Adipocyte (in vitro differentiated cells): ENCODE data around the gene MND1.
"Not testable (repeated sequence)": the region's sequence is repeated elsewhere in the genome, so short reads cannot be mapped to it uniquely, and the experiment has no call there.

Experiments
- DNase-seq: peaks from one replicate; pipeline ENCODE4 v3.0.0-alpha.2; 2015; ENCODE audit warnings: low read depth
- H3K27me3 ChIP-seq: replicated peaks from 2 replicates; pipeline ENCODE4 v1.7.0; 2013; ENCODE audit warnings: mild to moderate bottlenecking, low read length, moderate library complexity; ENCODE audit not compliant: control insufficient read depth, insufficient read depth
- H3K36me3 ChIP-seq: 2 replicates; pipeline ENCODE4 v1.7.0; 2013; ENCODE audit warnings: low read length, mild to moderate bottlenecking, moderate library complexity; ENCODE audit not compliant: control insufficient read depth, insufficient read depth, severe bottlenecking
- H3K4me1 ChIP-seq: 2 replicates; pipeline ENCODE4 v1.7.0; 2013; ENCODE audit warnings: mild to moderate bottlenecking, low read length, moderate library complexity; ENCODE audit not compliant: control insufficient read depth, insufficient read depth
- H3K4me3 ChIP-seq: 2 replicates; pipeline ENCODE4 v1.7.0; 2013; ENCODE audit warnings: mild to moderate bottlenecking, low read length, moderate library complexity
- H3K9ac ChIP-seq: 2 replicates; pipeline ENCODE4 v1.7.0; 2013; ENCODE audit warnings: mild to moderate bottlenecking, low read length, moderate library complexity
- H3K9me3 ChIP-seq: 2 replicates; pipeline ENCODE4 v1.7.0; 2013; ENCODE audit warnings: mild to moderate bottlenecking, low read length, moderate library complexity; ENCODE audit not compliant: control insufficient read depth

Gene MND1

DNA sequence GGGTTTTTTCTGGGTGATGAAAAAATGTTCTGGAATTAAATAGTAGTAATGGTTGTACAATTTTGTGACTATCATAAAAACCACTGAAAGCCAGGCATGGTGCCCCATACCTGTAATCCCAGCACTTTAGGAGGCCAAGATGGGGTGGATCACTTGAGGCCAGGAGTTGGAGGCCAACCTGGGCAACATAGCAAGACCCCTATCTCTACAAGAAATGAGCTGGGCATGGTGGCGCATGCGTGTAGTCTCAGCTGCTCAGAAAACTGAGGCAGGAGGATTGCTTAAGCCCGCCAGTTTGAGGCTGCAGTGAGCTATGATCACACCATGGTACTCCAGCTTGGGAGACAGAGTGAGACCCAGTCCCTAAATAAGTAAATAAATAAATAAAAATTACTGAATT is 63.4 kb downstream of the MND1 start:
- Histone ChIP-seq H3K4me3 (no peak overlapping the region), H3K9ac (no peak overlapping the region), H3K36me3 (no peaks in the 10 kb centered on the region), H3K27me3 (no peaks in the 10 kb centered on the region), H3K4me1 (peaks cover 14% of the 10 kb centered on the region), H3K9me3 (no peaks in the 10 kb centered on the region)
- no peak for DNase-seq

DNA sequence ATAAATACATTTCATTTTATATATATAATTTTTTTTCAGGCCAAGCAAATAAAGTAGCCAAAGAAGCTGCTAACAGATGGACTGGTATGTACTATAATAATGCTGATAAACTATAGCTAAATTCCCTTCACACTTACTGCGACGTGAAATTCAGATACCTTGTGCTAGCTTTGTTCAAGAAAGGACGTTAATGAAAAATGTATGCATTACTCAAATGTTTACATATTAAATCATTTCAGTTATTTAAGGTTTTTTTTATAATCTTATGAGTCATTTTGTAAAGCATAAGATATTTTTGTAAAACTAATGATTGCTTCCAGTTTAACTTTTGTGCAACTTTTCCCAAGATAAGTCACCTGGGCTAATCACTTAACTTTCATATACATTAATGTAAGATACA is 64.4 kb downstream of the MND1 start:
- Histone ChIP-seq H3K27me3 (no peaks in the 10 kb centered on the region), H3K9ac (no peak overlapping the region), H3K4me3 (no peak overlapping the region), H3K4me1 (peaks cover 16% of the 10 kb centered on the region), H3K36me3 (no peaks in the 10 kb centered on the region), H3K9me3 (no peaks in the 10 kb centered on the region)
- DNase-seq: no peak

DNA sequence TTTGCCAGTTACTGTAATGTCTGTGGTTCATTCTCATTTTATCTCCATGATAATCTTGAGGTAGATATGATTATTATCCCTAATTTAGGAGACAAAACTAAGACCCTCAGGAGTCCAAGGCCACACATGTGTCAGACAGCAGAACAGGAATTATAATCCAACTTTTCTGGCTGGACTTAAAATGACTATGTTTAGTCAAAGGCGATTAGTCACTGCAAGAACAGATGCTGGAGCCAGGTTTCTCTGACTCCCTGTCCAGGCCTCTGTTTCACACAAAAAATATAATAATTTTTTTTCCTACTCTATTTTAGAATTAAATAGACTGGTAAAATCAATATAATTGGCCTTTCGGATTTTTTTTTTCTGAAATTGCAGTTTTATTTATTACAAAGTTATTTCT is 64.9 kb downstream of the MND1 start:
- Histone ChIP-seq H3K9ac (no peak overlapping the region), H3K4me1 (peaks cover 17% of the 10 kb centered on the region), H3K4me3 (no peak overlapping the region), H3K9me3 (no peaks in the 10 kb centered on the region), H3K27me3 (no peaks in the 10 kb centered on the region), H3K36me3 (no peaks in the 10 kb centered on the region)
- DNase-seq: peak; percentile 65

DNA sequence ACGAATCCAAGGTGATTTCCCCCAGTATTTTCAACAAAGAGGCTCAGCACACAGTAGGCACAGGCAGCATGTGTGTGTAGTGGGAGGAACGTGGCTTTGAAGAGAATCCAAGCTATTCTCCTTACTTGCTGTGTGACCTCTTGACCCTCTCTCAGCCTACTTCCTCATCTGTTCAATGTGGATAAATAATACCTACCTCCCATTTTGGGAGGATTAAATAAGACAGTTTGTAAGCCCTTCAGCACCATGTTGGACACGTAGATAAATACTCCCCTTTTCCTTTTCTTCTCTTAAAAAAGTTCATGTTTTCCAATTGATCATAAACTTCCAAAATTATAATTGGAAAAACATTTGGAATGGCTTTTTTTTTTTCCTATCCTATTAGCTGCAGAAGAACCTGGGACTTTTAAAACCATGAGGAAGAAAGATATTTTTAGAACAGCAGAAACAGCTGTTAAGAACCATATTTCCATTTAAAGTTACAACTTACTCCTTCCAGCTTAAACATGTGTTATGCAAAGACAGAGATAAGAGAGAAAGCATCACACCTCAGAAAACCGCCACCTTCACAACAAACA is 65.5 kb downstream of the MND1 start:
- no peaks in the 10 kb centered on the region for H3K36me3 ChIP-seq
- no peaks in the 10 kb centered on the region for H3K9me3 ChIP-seq
- H3K4me1 ChIP-seq: peaks cover 17% of the 10 kb centered on the region
- DNase-seq: no peak
- no peaks in the 10 kb centered on the region for H3K27me3 ChIP-seq
- H3K9ac ChIP-seq: no peak overlapping the region
- H3K4me3 ChIP-seq: no peak overlapping the region

DNA sequence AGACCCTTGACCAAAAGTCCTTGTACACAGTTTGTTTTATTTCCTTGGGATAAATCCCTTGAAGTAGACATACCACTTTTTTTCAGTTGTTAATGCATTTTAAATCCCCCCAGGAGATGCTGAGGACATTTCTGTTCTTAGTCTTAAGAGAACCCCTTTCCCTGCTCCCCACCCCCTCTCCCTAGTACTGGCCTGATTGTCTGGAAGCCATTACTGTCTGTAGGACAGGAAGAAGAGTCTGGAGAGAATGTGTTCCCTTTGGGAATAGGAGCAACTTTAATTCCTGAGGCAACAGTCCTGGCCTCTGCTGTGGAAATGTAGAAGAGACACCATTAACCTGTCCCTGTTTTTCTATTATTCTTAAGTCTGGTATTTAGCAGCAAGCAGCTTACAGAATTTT is 69.4 kb downstream of the MND1 start:
- DNase-seq: no peak
- Histone ChIP-seq H3K27me3 (no peaks in the 10 kb centered on the region), H3K4me3 (no peak overlapping the region), H3K9ac (no peak overlapping the region), H3K36me3 (no peaks in the 10 kb centered on the region), H3K9me3 (no peaks in the 10 kb centered on the region), H3K4me1 (peaks cover 17% of the 10 kb centered on the region)

DNA sequence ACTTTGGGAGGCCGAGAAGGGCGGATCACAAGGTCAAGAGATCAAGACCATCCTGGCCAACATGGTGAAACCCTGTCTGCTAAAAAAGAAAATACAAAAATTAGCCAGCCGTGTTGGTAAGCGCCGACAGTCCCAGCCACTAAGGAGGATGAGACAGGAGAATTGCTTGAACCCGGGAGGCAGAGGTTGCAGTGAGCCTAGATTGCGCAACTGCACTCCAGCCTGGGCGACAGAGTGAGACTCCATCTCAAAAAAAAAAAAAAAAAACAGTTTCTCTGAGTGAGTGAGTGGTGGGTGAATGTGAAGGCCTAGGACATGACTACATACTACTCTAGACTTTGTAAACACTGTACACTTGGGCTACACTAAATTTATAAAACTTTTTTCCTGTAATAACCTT is 72.0 kb downstream of the MND1 start:
- not testable (repeated sequence) for H3K36me3 ChIP-seq, H3K4me1 ChIP-seq, H3K4me3 ChIP-seq, DNase-seq, H3K9ac ChIP-seq, H3K9me3 ChIP-seq, H3K27me3 ChIP-seq

DNA sequence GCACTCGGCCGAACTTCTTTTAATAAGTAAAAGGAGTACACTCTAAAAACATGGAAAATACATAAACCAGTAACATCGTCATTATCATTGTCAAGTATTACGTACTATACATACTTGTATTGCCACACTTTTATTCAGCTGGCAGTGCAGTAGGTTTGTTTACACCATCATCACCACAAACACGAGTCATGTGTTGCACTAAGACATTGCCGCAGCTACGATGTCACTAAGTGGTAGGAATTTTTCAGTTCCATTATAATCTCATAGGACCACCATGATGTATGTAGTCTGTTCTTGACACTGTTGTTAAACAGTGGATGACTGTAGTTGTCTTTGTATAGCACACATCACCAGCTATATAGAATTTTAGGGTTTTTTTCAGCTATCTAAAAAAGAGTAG is 73.6 kb downstream of the MND1 start:
- H3K36me3 ChIP-seq: no peaks in the 10 kb centered on the region
- H3K4me1 ChIP-seq: peaks cover 3% of the 10 kb centered on the region
- H3K9ac ChIP-seq: no peak overlapping the region
- DNase-seq: no peak
- H3K9me3 ChIP-seq: no peaks in the 10 kb centered on the region
- H3K4me3 ChIP-seq: no peak overlapping the region
- H3K27me3 ChIP-seq: no peaks in the 10 kb centered on the region

DNA sequence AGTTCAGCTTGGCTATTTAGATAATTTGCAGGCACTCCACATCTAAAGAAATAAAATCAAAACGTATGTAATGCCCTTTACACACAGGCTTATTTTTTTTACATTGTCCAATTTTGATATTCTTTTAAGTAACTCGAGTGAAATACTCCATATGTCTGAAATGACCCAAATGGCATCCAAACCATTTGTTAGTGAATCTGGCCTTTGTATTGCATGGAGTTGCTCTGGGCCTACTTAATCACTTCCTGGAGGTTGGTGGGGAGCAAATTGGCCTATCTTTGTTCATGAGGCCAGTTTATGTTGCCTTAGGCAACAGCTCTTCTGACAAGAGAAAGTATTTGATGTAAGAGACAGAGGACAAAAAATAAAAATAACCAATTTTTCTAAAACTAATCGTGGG is 74.1 kb downstream of the MND1 start:
- Histone ChIP-seq H3K4me1 (peaks cover 3% of the 10 kb centered on the region), H3K36me3 (no peaks in the 10 kb centered on the region), H3K9ac (no peak overlapping the region), H3K4me3 (no peak overlapping the region), H3K9me3 (no peaks in the 10 kb centered on the region), H3K27me3 (no peaks in the 10 kb centered on the region)
- peak; percentile 50 for DNase-seq

DNA sequence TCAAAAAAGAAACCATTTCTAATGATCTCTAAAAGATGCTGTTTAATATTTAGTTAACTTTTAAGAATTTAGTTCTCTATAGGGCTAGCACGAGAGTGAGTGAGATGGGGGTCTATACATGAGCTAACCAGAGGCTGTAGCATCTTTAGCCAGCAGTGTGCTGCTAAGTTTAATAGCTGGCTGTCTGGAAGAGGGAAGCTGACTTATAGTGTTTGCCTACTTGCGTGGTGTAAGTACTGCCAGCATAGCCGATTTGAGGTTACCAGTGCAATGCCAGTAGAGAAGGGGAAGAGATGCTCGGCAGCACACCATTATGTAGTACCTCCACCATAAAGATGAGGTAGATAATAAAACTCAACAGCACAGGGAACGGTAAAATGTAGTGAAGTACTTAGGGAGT is 74.5 kb downstream of the MND1 start:
- Histone ChIP-seq H3K27me3 (no peaks in the 10 kb centered on the region), H3K36me3 (no peaks in the 10 kb centered on the region), H3K4me1 (no peaks in the 10 kb centered on the region), H3K9me3 (no peaks in the 10 kb centered on the region), H3K9ac (no peak overlapping the region), H3K4me3 (no peak overlapping the region)
- no peak for DNase-seq

DNA sequence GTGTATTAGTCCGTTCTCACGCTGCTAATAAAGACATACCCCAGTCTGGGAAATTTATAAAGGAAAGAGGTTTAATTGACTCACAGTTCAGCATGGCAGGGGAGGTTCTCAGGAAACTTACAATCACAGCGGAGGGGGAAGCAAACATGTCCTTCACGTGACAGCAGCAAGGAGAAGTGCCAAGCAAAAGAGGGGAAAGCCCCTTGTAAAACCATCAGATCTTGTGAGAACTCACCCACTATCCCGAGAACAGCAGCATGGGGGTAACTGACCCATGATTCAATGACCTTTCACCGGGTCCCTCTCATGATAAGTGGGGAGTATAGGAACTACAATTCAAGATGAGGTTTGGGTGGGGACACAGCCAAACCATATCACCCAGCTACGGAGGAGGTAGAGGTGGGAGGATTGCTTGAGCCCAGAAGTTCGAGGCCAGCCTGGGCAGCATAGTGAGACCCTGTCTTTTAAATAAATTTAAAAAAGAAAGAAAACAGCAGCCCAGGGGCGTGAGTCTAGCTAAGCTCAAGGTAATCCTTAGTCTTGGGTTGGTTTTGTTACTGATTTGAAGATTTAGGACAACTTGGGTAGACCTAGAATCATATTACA is 75.3 kb downstream of the MND1 start:
- no peaks in the 10 kb centered on the region for H3K9me3 ChIP-seq
- H3K4me3 ChIP-seq: no peak overlapping the region
- no peaks in the 10 kb centered on the region for H3K27me3 ChIP-seq
- H3K36me3 ChIP-seq: no peaks in the 10 kb centered on the region
- H3K9ac ChIP-seq: no peak overlapping the region
- no peaks in the 10 kb centered on the region for H3K4me1 ChIP-seq
- no peak for DNase-seq

DNA sequence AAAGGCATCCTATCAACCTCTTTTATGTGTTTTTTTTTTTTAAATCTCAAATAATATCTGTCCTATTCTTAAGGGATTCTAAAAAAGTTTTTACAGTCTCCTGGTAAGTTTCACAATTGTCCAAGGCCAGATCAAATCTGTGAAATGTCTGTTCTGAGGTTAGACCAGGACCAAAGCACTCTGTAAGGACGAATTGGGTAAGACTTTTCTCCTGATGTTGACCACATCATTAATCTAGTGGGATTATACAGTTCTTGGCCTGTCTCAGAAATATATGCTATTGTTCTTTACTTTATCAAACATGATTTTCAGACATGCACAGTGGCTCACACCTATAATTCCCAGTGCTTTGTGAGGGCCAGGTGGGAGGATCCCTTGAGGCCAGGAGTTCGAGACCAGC is 75.9 kb downstream of the MND1 start:
- Histone ChIP-seq H3K9ac (no peak overlapping the region), H3K27me3 (no peaks in the 10 kb centered on the region), H3K4me3 (no peak overlapping the region), H3K36me3 (no peaks in the 10 kb centered on the region), H3K4me1 (no peaks in the 10 kb centered on the region), H3K9me3 (no peaks in the 10 kb centered on the region)
- peak; percentile 24 for DNase-seq

DNA sequence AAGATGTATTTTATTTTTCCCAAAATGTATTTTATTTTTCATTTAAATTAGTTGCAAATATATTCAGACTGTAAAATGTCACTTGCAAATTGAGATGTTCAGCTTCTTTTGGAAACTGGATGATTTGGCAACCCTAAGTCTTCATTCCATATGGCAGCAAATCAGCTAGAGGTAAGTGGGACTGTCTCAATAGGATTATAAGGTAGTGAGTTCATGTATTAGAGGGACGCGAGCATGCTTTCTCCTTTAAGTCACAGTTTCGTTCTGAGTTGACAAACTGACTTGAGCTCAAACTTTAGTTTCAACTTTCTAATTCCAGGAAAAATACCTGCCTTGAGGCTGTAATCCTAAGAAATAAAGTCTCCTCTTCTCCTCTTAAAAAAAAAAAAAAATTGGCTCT is 77.5 kb downstream of the MND1 start:
- no peak for DNase-seq
- Histone ChIP-seq H3K36me3 (no peaks in the 10 kb centered on the region), H3K27me3 (no peaks in the 10 kb centered on the region), H3K9me3 (no peaks in the 10 kb centered on the region), H3K4me1 (no peaks in the 10 kb centered on the region), H3K9ac (no peak overlapping the region), H3K4me3 (no peak overlapping the region)
